Endodermal cell (in vitro differentiated cells): Measurements from ENCODE around the gene BCORL1. TPM values are rescaled to one million over a fixed set of nuclear protein-coding genes. Genes with fewer than 3 reads are reported as not detected.

Experiments
- DNase-seq: peaks from one replicate; pipeline ENCODE4 v3.0.0-alpha.2; 2017
- H3K27ac ChIP-seq: 2 replicates; pipeline ENCODE4 v1.5.1; 2013; ENCODE audit warnings: mild to moderate bottlenecking, low read depth, low read length, moderate library complexity
- H3K27me3 ChIP-seq: 2 replicates; pipeline ENCODE4 v1.6.1; 2013; ENCODE audit warnings: mild to moderate bottlenecking, low read length, moderate library complexity; ENCODE audit not compliant: insufficient read depth, control insufficient read depth, poor library complexity, severe bottlenecking
- H3K36me3 ChIP-seq: 2 replicates; pipeline ENCODE4 v1.7.0; 2013; ENCODE audit warnings: mild to moderate bottlenecking, low read length, moderate library complexity; ENCODE audit not compliant: control insufficient read depth, insufficient read depth
- H3K4me1 ChIP-seq: one replicate; pipeline ENCODE4 v1.7.0; 2013; ENCODE audit warnings: low read length; ENCODE audit not compliant: control insufficient read depth, insufficient read depth
- H3K4me3 ChIP-seq: 2 replicates; pipeline ENCODE4 v1.5.1; 2013; ENCODE audit warnings: mild to moderate bottlenecking, low read length, moderate library complexity
- H3K9ac ChIP-seq: 2 replicates; pipeline ENCODE4 v1.6.1; 2013; ENCODE audit warnings: mild to moderate bottlenecking, low read length, moderate library complexity; ENCODE audit not compliant: poor library complexity, severe bottlenecking; ENCODE audit errors: extremely low read depth
- H3K9me3 ChIP-seq: 2 replicates; pipeline ENCODE4 v1.6.1; 2013; ENCODE audit warnings: mild to moderate bottlenecking, low read length, moderate library complexity; ENCODE audit not compliant: control insufficient read depth
- H3K27ac Mint-ChIP-seq: 2 replicates; pipeline ENCODE4 v1.8.0; 2020; ENCODE audit warnings: mixed read lengths
- H3K27me3 Mint-ChIP-seq: 2 replicates; pipeline ENCODE4 v1.8.0; 2021; ENCODE audit warnings: mild to moderate bottlenecking, mixed read lengths; ENCODE audit not compliant: insufficient read depth
- H3K36me3 Mint-ChIP-seq: 2 replicates; pipeline ENCODE4 v1.8.0; 2020; ENCODE audit warnings: low read depth, mixed read lengths
- H3K4me1 Mint-ChIP-seq: 2 replicates; pipeline ENCODE4 v1.8.0; 2020; ENCODE audit warnings: mixed read lengths
- H3K4me3 Mint-ChIP-seq: 2 replicates; pipeline ENCODE4 v1.8.0; 2020; ENCODE audit warnings: mild to moderate bottlenecking, moderate library complexity, mixed read lengths
- H3K9me3 Mint-ChIP-seq: 2 replicates; pipeline ENCODE4 v1.8.0; 2020; ENCODE audit warnings: mild to moderate bottlenecking, mixed read lengths
- CTCF ChIP-seq: fragments of 200-600 bp; sonication (generic); conservative IDR thresholded peaks from 2 replicates; pipeline ENCODE4 v1.5.0; 2021; ENCODE audit warnings: antibody characterized with exemption, mild to moderate bottlenecking
- WGBS, 2 experiments: methylation state at CpG; one replicate each; pipeline versions ENCODE4 v1.1.5 to v1.1.7; 2013; ENCODE audit warnings: missing lambda C conversion rate in 2 of 2, mixed read lengths in 1 of 2; ENCODE audit not compliant: insufficient coverage in 1 of 2, insufficient read length in 1 of 2; 5-methylcytosine and 5-hydroxymethylcytosine counted together
- total RNA-seq, 2 donors: library from RNA; stranded (reverse); fragmentation: NEBNext Ultra II Directional in 1 of 2; extraction: Animal tissue kit (Norgen Biotek cat#: 25700) in 1 of 2; gene quantifications; 2 replicates in 1 of 2; 3 replicates in 1 of 2; pipeline ENCODE4 v1.2.1, GENCODE V29; 2021

The BCORL1 gene
- total RNA-seq, 2 donors from 2014 or later, result 24.5 to 29.9 TPM

DNA sequence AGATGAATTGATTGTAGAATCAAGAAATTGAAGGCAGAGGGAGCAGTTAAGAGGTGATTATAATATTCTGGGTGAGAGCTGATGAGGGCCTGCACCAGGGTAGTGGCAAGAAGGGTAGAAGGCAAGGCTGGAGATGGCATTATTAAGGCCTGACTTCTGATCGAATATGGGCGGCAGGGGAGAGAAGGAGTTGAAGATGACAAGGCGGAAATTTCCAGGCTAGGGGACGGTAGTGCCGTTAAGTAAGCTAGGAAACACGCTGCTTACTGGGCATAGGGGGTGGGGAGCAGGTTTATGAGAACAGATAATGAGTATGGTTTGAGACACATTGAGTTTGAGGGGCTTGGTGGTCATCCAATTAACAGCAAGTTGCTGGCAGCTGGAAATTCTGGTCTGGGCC lies 19.5 kb downstream of the BCORL1 start:
- DNase-seq, result no peak
- no peaks in the 10 kb centered on the region for H3K27me3 ChIP-seq
- H3K27ac Mint-ChIP-seq, result no peak overlapping the region
- H3K9me3 Mint-ChIP-seq, result peaks cover 47% of the 10 kb centered on the region
- H3K36me3 Mint-ChIP-seq, result peaks cover 21% of the 10 kb centered on the region
- no peaks in the 10 kb centered on the region for H3K9me3 ChIP-seq
- no peak overlapping the region for H3K4me3 Mint-ChIP-seq
- no peak overlapping the region for H3K4me3 ChIP-seq
- TF ChIP-seq CTCF, result no peak
- no peaks in the 10 kb centered on the region for H3K36me3 ChIP-seq
- no peak overlapping the region for H3K9ac ChIP-seq
- peaks cover 4% of the 10 kb centered on the region for H3K4me1 Mint-ChIP-seq
- no peaks in the 10 kb centered on the region for H3K27me3 Mint-ChIP-seq
- H3K27ac ChIP-seq, result no peak overlapping the region
- WGBS, 2 experiments, result 86 to 97% methylated on average over 4 to 6 of the region's 6 CpGs
- no peaks in the 10 kb centered on the region for H3K4me1 ChIP-seq

DNA sequence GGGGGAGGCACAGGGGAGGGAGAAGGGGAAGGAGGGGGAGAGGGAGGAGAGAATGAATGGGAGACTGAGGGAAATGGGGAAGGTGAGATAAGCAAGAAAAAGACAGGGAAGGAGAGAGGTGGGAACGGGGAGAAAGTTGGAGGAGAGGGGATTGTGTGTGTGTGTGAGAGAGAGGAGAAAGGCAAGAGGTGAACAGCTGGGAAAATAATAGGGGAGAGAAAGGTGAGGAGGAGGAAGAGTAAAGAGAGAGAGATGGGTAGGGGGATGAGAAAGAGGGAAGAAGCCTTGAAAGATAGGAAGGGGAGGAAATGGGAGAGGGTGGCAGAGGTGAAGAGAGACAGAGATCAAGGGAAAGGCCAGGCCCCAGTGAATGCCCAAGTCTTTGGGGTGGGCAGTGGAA lies 20.1 kb downstream of the BCORL1 start:
- Mint-ChIP-seq H3K36me3 (peaks cover 25% of the 10 kb centered on the region), H3K4me1 (peaks cover 4% of the 10 kb centered on the region), H3K9me3 (peaks cover 47% of the 10 kb centered on the region), H3K27me3 (no peaks in the 10 kb centered on the region), H3K27ac (no peak overlapping the region), H3K4me3 (no peak overlapping the region)
- no peaks in the 10 kb centered on the region for H3K27me3 ChIP-seq
- H3K9me3 ChIP-seq, result no peaks in the 10 kb centered on the region
- no peak overlapping the region for H3K27ac ChIP-seq
- no peaks in the 10 kb centered on the region for H3K36me3 ChIP-seq
- no peaks in the 10 kb centered on the region for H3K4me1 ChIP-seq
- TF ChIP-seq CTCF, result no peak
- 57 to 66% methylated on average over 1 of the region's 1 CpG for WGBS, 2 experiments
- H3K4me3 ChIP-seq, result no peak overlapping the region
- H3K9ac ChIP-seq, result no peak overlapping the region
- no peak for DNase-seq

- TF ChIP-seq CTCF, result no peak
- no peak for DNase-seq
- Mint-ChIP-seq H3K9me3 (peaks cover 57% of the 10 kb centered on the region), H3K4me3 (no peak overlapping the region), H3K27ac (no peak overlapping the region), H3K36me3 (peaks cover 40% of the 10 kb centered on the region), H3K4me1 (peaks cover 4% of the 10 kb centered on the region), H3K27me3 (no peaks in the 10 kb centered on the region)
- Histone ChIP-seq H3K27me3 (no peaks in the 10 kb centered on the region), H3K9ac (no peak overlapping the region), H3K27ac (no peak overlapping the region), H3K4me1 (no peaks in the 10 kb centered on the region), H3K9me3 (no peaks in the 10 kb centered on the region), H3K4me3 (no peak overlapping the region), H3K36me3 (no peaks in the 10 kb centered on the region)
- WGBS, 2 experiments, result 63 to 92% methylated on average over 1 to 13 of the region's 13 CpGs
These were observed 22.8 kb downstream of the BCORL1 start for GRCh38 chrX:130005089-130005807.
